ENCODE results near the gene F2R.

The F2R gene

GRCh38 chr5:76682387-76682786 lies 33.5 kb upstream of the F2R start:
- no peak overlapping the region for H3K27ac ChIP-seq (ENCODE audit: low read length)

DNA sequence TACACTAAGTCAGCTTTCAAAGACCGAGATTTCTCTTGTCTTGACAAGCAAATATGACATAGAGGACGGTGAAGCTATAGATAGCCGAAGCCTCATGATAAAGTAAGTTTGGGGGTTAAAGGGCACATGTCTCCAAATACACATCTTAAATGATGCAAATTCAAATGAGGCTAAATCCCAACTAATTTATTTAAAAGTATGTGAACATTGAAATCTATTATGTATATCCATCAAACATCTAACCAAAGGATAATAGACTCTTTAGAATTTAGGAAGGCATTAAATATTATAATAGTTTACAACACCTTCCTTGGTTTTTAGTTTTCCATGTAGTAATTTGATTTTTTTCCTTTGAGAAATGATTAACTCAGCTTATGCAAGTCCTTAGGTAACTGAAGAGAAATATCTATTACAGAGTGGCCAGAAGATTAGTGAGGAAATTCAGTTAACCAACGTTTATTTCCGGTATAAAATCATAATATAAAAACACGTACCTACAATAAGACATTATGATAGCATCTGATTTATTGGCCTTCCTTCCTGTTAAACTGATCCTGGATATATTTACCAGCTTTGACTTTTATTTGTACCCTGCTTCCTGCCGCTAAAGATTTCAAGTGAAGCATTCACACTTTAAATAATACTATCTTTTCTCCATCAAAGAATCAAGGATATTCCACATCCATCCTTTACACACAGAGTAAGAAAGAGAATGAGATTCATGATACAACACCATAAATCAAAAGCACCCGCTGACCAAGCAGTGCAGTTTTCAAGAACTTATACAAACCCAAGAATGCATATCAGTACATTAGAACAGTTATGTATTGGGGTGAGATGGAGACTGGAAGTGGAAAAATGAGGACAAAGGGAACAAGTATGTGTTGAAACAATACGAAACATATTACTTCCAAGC lies 31.9 kb upstream of the F2R start:
- no peaks in the 10 kb centered on the region for H3K9me3 ChIP-seq (ENCODE audit: insufficient read depth, low read depth, low read length)
- H3K27me3 ChIP-seq (ENCODE audit: insufficient read depth, low read length), result no peaks in the 10 kb centered on the region
- no peak overlapping the region for H3K9ac ChIP-seq (ENCODE audit: low read depth, low read length)
- H3K36me3 ChIP-seq (ENCODE audit: insufficient read depth, low read depth, low read length), result peaks cover 13% of the 10 kb centered on the region
- no peak overlapping the region for H3K27ac ChIP-seq (ENCODE audit: low read length)
- no peaks in the 10 kb centered on the region for H3K4me1 ChIP-seq (ENCODE audit: insufficient read depth, low read length)
- no peak overlapping the region for H3K4me3 ChIP-seq (ENCODE audit: low read length)

More at GRCh38 chr5:76682387-76682786, 33.5 kb upstream of the F2R start:
- Histone ChIP-seq H3K9me3 (ENCODE audit: insufficient read depth, low read depth, low read length) (no peaks in the 10 kb centered on the region), H3K36me3 (ENCODE audit: insufficient read depth, low read depth, low read length) (peaks cover 15% of the 10 kb centered on the region), H3K4me1 (ENCODE audit: insufficient read depth, low read length) (no peaks in the 10 kb centered on the region), H3K4me3 (ENCODE audit: low read length) (no peak overlapping the region), H3K27me3 (ENCODE audit: insufficient read depth, low read length) (no peaks in the 10 kb centered on the region), H3K9ac (ENCODE audit: low read depth, low read length) (no peak overlapping the region)

DNA sequence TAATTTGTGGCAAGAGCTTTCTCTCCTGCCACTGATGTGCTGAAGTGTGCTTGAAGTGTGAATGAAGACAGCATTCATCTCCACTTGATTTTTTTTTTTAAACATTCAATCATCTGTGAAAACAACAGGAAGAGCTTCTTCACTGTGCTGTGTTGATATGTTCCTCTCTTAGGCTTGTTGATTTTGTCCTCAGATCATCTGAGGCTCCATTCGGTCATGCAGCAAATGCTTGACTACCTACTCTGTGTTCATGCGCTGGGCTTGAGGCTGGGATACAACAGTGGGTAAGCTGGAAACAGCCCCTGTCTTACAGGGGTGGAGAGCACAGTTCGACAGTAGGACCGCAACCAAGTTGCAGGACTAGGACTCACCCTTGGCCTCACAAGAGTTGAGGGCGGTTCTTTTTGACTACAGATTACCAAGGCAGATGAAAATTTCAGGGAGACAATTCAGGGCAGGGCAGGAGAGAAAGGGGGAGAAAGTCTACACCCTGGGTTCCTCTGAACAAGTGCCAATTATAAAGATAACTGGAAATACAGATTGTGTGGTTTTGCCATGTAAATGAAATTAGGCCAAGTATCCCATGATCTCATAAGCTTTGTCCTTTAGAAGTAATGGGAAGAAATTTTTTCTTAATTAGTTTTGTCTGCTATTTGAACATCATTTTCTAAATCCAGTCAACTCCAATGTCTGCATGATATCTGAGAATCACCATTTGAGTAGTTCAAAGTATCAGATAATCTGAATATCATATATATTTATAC lies 31.0 kb upstream of the F2R start:
- Histone ChIP-seq H3K9ac (ENCODE audit: low read depth, low read length) (no peak overlapping the region), H3K4me1 (ENCODE audit: insufficient read depth, low read length) (no peaks in the 10 kb centered on the region), H3K27me3 (ENCODE audit: insufficient read depth, low read length) (no peaks in the 10 kb centered on the region), H3K4me3 (ENCODE audit: low read length) (no peak overlapping the region), H3K9me3 (ENCODE audit: insufficient read depth, low read depth, low read length) (no peaks in the 10 kb centered on the region), H3K27ac (ENCODE audit: low read length) (no peak overlapping the region), H3K36me3 (ENCODE audit: insufficient read depth, low read depth, low read length) (peaks cover 13% of the 10 kb centered on the region)

GRCh38 chr5:76685704-76686103 lies 30.2 kb upstream of the F2R start:
- no peak overlapping the region for H3K9ac ChIP-seq (ENCODE audit: low read depth, low read length)
- no peak overlapping the region for H3K4me3 ChIP-seq (ENCODE audit: low read length)
- H3K4me1 ChIP-seq (ENCODE audit: insufficient read depth, low read length), result no peaks in the 10 kb centered on the region
- H3K27me3 ChIP-seq (ENCODE audit: insufficient read depth, low read length), result no peaks in the 10 kb centered on the region
- H3K9me3 ChIP-seq (ENCODE audit: insufficient read depth, low read depth, low read length), result no peaks in the 10 kb centered on the region
- no peak overlapping the region for H3K27ac ChIP-seq (ENCODE audit: low read length)
- peaks cover 13% of the 10 kb centered on the region for H3K36me3 ChIP-seq (ENCODE audit: insufficient read depth, low read depth, low read length)

GRCh38 chr5:76688212-76688611 lies 27.7 kb upstream of the F2R start:
- peaks cover 15% of the 10 kb centered on the region for H3K36me3 ChIP-seq (ENCODE audit: insufficient read depth, low read depth, low read length)
- H3K9ac ChIP-seq (ENCODE audit: low read depth, low read length), result no peak overlapping the region
- H3K4me1 ChIP-seq (ENCODE audit: insufficient read depth, low read length), result no peaks in the 10 kb centered on the region
- no peak overlapping the region for H3K4me3 ChIP-seq (ENCODE audit: low read length)
- no peaks in the 10 kb centered on the region for H3K9me3 ChIP-seq (ENCODE audit: insufficient read depth, low read depth, low read length)
- H3K27me3 ChIP-seq (ENCODE audit: insufficient read depth, low read length), result no peaks in the 10 kb centered on the region
- H3K27ac ChIP-seq (ENCODE audit: low read length), result no peak overlapping the region

GRCh38 chr5:76688836-76689235 lies 27.1 kb upstream of the F2R start:
- H3K27me3 ChIP-seq (ENCODE audit: insufficient read depth, low read length), result no peaks in the 10 kb centered on the region
- H3K4me3 ChIP-seq (ENCODE audit: low read length), result no peak overlapping the region
- no peaks in the 10 kb centered on the region for H3K4me1 ChIP-seq (ENCODE audit: insufficient read depth, low read length)
- H3K9ac ChIP-seq (ENCODE audit: low read depth, low read length), result no peak overlapping the region
- H3K36me3 ChIP-seq (ENCODE audit: insufficient read depth, low read depth, low read length), result peaks cover 18% of the 10 kb centered on the region
- H3K9me3 ChIP-seq (ENCODE audit: insufficient read depth, low read depth, low read length), result no peaks in the 10 kb centered on the region
- H3K27ac ChIP-seq (ENCODE audit: low read length), result no peak overlapping the region

GRCh38 chr5:76689321-76690036 lies 26.4 kb upstream of the F2R start:
- no peak overlapping the region for H3K4me3 ChIP-seq (ENCODE audit: low read length)
- peaks cover 14% of the 10 kb centered on the region for H3K36me3 ChIP-seq (ENCODE audit: insufficient read depth, low read depth, low read length)
- no peak overlapping the region for H3K9ac ChIP-seq (ENCODE audit: low read depth, low read length)
- H3K27me3 ChIP-seq (ENCODE audit: insufficient read depth, low read length), result no peaks in the 10 kb centered on the region
- H3K9me3 ChIP-seq (ENCODE audit: insufficient read depth, low read depth, low read length), result no peaks in the 10 kb centered on the region
- no peaks in the 10 kb centered on the region for H3K4me1 ChIP-seq (ENCODE audit: insufficient read depth, low read length)
- no peak overlapping the region for H3K27ac ChIP-seq (ENCODE audit: low read length)

DNA sequence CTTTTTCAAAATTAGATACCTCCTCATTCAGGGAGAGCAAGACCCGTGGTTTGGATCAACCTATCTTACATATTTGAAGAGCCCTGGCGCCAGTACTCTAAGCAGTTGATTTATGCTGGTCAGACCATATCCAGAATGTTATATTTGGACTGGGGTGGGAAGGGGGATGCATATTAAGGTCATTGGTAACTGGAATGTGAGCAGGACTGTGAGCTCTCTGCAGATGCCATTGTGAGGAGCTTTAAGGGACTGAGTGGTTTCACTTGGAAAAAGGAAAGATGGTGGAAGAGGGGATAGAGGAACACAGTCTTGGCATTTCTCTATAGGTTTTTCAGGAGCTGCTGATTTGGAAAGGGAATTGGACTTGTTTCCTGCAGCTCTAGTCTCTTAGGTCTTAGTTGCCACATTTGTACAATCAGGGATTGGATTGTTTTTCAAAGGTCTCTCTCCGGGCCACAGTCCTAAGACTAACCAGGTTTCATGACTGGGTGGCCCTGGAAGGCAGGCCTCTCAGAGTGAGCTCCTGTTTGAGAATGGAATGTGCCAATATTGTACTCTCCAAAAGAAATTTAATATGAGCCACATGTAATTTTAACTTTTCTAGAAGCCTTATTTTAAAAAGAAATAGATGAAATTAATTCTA lies 25.8 kb upstream of the F2R start:
- Histone ChIP-seq H3K27me3 (ENCODE audit: insufficient read depth, low read length) (no peaks in the 10 kb centered on the region), H3K4me3 (ENCODE audit: low read length) (no peak overlapping the region), H3K36me3 (ENCODE audit: insufficient read depth, low read depth, low read length) (peaks cover 10% of the 10 kb centered on the region; the same call in 1 of the 2 replicates), H3K9me3 (ENCODE audit: insufficient read depth, low read depth, low read length) (no peaks in the 10 kb centered on the region), H3K4me1 (ENCODE audit: insufficient read depth, low read length) (no peaks in the 10 kb centered on the region), H3K9ac (ENCODE audit: low read depth, low read length) (no peak overlapping the region), H3K27ac (ENCODE audit: low read length) (no peak overlapping the region)

GRCh38 chr5:76690704-76691466 lies 25.0 kb upstream of the F2R start:
- H3K36me3 ChIP-seq (ENCODE audit: insufficient read depth, low read depth, low read length), result peaks cover 15% of the 10 kb centered on the region
- no peak overlapping the region for H3K9ac ChIP-seq (ENCODE audit: low read depth, low read length)
- no peaks in the 10 kb centered on the region for H3K9me3 ChIP-seq (ENCODE audit: insufficient read depth, low read depth, low read length)
- no peak overlapping the region for H3K4me3 ChIP-seq (ENCODE audit: low read length)
- H3K4me1 ChIP-seq (ENCODE audit: insufficient read depth, low read length), result no peaks in the 10 kb centered on the region
- no peaks in the 10 kb centered on the region for H3K27me3 ChIP-seq (ENCODE audit: insufficient read depth, low read length)
- H3K27ac ChIP-seq (ENCODE audit: low read length), result no peak overlapping the region

DNA sequence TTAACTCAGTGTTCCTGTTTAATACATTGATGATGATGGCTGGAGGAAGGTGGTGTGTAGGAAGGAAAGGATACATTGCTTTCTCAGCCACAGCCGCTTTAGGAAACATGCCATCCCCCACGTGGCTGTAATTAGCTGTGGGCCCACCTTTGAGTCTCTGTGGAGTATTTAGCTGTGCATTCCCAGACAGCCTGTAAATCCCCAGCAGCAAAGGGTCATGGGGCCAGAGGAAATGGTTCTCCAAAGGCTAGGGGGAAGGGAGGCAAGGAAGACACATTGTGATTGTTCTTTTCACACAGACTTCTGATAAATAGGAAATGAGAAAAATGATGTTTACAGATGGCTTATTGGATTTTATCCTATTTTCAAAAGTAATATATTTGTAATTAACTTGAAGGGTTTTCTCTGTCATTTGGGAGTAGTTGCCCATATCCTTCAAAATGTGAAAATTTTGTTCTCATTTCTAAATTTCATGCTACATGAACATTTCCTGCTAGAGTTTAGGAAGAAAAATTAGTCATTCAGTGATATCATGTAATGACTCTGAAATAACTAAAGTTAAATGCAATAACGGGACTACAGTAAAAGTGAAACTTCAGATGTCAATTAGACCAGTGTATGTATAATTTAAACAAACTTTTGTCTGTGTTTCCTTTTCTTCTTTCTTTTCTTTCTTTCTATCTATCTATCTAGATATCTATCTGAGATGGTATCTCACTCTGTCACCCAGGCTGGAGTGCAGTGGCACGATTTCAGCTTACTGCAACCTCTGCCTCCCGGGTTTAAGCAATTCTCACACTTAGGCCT lies 24.3 kb upstream of the F2R start:
- no peak overlapping the region for H3K9ac ChIP-seq (ENCODE audit: low read depth, low read length)
- no peaks in the 10 kb centered on the region for H3K4me1 ChIP-seq (ENCODE audit: insufficient read depth, low read length)
- no peak overlapping the region for H3K27ac ChIP-seq (ENCODE audit: low read length)
- peaks cover 21% of the 10 kb centered on the region for H3K36me3 ChIP-seq (ENCODE audit: insufficient read depth, low read depth, low read length)
- H3K4me3 ChIP-seq (ENCODE audit: low read length), result no peak overlapping the region
- no peaks in the 10 kb centered on the region for H3K9me3 ChIP-seq (ENCODE audit: insufficient read depth, low read depth, low read length)
- no peaks in the 10 kb centered on the region for H3K27me3 ChIP-seq (ENCODE audit: insufficient read depth, low read length)
